ENCODE results near the gene PCDHA11.
"Not testable (repeated sequence)": the region's sequence is repeated elsewhere in the genome, so short reads cannot be mapped to it uniquely, and the experiment has no call there.

The PCDHA11 gene

GRCh38 chr5:140849831-140850634 is 18.7 kb upstream of the PCDHA11 start:
- not testable (repeated sequence) for DNase-seq

GRCh38 chr5:140855772-140856674 is 12.7 kb upstream of the PCDHA11 start, which contains the start of gene PCDHA10:
PCDHA10 (plus strand) TSS chr5:140855897; CDS start chr5:140856049, 152 bp downstream.
- DNase-seq, result no peak

GRCh38 chr5:140857177-140857986 is 11.4 kb upstream of the PCDHA11 start:
- DNase-seq, result no peak

GRCh38 chr5:140857987-140858240 is 10.8 kb upstream of the PCDHA11 start:
- DNase-seq, result no peak

- DNase-seq, result no peak
Observed at GRCh38 chr5:140862441-140863295, 6.1 kb upstream of the PCDHA11 start.

GRCh38 chr5:140869555-140869886 is 764 bp downstream of the PCDHA11 start:
- no peak for DNase-seq

GRCh38 chr5:140870221-140871201 is 1.8 kb downstream of the PCDHA11 start:
- DNase-seq, result no peak

- DNase-seq, result no peak
Observed at GRCh38 chr5:140875085-140876065, 6.6 kb downstream of the PCDHA11 start, which contains the start of gene PCDHA12. PCDHA12 (plus strand) TSS chr5:140875308; CDS start chr5:140875473, 165 bp downstream.

GRCh38 chr5:140876541-140877261 is 7.9 kb downstream of the PCDHA11 start:
- not testable (repeated sequence) for DNase-seq

- no peak for DNase-seq
Observed at GRCh38 chr5:140877262-140877581, 8.5 kb downstream of the PCDHA11 start.

GRCh38 chr5:140881889-140882590 is 13.3 kb downstream of the PCDHA11 start, which contains the start of gene PCDHA13:
PCDHA13 (plus strand) TSS chr5:140882124; CDS start chr5:140882269, 145 bp downstream.
- no peak for DNase-seq

GRCh38 chr5:140882591-140882899 is 13.8 kb downstream of the PCDHA11 start:
- no peak for DNase-seq

GRCh38 chr5:140883373-140883772 is 14.6 kb downstream of the PCDHA11 start:
- no peak for DNase-seq

GRCh38 chr5:140883927-140884697 is 15.4 kb downstream of the PCDHA11 start:
- no peak for DNase-seq

GRCh38 chr5:140916325-140916724 is 47.6 kb downstream of the PCDHA11 start:
- DNase-seq, result no peak
